WTC11 (cell line): ENCODE results near the gene FBXL16. TPM values are rescaled to one million over a fixed set of nuclear protein-coding genes. Genes with fewer than 3 reads are reported as not detected.
"Not testable (repeated sequence)": the region's sequence is repeated elsewhere in the genome, so short reads cannot be mapped to it uniquely, and the experiment has no call there.

Experiments used
- ATAC-seq: fragments of 200-7000 bp; cut with Tn5 transposase; 2 replicates; pipeline ENCODE4 v1.10.0; 2021; ENCODE audit warnings: mild to moderate bottlenecking, moderate library complexity
- CTCF ChIA-PET: fragments of 300-600 bp; sonication (Branson Sonifier 250); formaldehyde crosslinking; loops from one replicate; lab custom pipeline; 2021; ENCODE audit warnings: antibody characterized with exemption; lab: Charles Lee
- POLR2A ChIA-PET: fragments of 350-600 bp; sonication (Branson Sonifier 250); formaldehyde crosslinking; loops from one replicate; lab custom pipeline; 2021; ENCODE audit warnings: antibody characterized with exemption; lab: Charles Lee
- DNase-seq: peaks from one replicate; pipeline ENCODE4 v3.0.0; 2021; ENCODE audit warnings: low spot score
- H3K27ac Mint-ChIP-seq: 2 replicates; pipeline ENCODE4 v1.8.0; 2021; ENCODE audit warnings: mixed read lengths
- H3K27me3 Mint-ChIP-seq: 2 replicates; pipeline ENCODE4 v1.8.0; 2021; ENCODE audit warnings: low read depth, mild to moderate bottlenecking, moderate library complexity, mixed read lengths
- H3K36me3 Mint-ChIP-seq: 2 replicates; pipeline ENCODE4 v1.8.0; 2021; ENCODE audit warnings: mixed read lengths
- H3K4me1 Mint-ChIP-seq: 2 replicates; pipeline ENCODE4 v1.8.0; 2022; ENCODE audit warnings: mixed read lengths
- H3K4me3 Mint-ChIP-seq: 2 replicates; pipeline ENCODE4 v1.8.0; 2021; ENCODE audit warnings: mild to moderate bottlenecking, moderate library complexity, mixed read lengths
- H3K9me3 Mint-ChIP-seq: 2 replicates; pipeline ENCODE4 v1.8.0; 2021; ENCODE audit warnings: mixed read lengths
- CBFB ChIP-seq: sonication (generic); formaldehyde crosslinking; IDR thresholded peaks from 2 replicates; pipeline ENCODE4 v1.8.1; 2022; ENCODE audit warnings: mild to moderate bottlenecking, low read depth, missing genetic modification reagents
- ERG ChIP-seq: fragments of 250-450 bp; sonication (Bioruptor Pico); IDR thresholded peaks from 2 replicates; pipeline ENCODE4 v1.8.0; 2021; ENCODE audit warnings: mild to moderate bottlenecking
- IRF2 ChIP-seq: sonication (generic); formaldehyde crosslinking; IDR thresholded peaks from 2 replicates; pipeline ENCODE4 v1.8.0; 2022; ENCODE audit warnings: low read depth, missing genetic modification reagents, borderline replicate concordance
- JUN ChIP-seq: sonication (generic); formaldehyde crosslinking; IDR thresholded peaks from 2 replicates; pipeline ENCODE4 v1.8.0; 2023; ENCODE audit warnings: mild to moderate bottlenecking, missing genetic modification reagents
- MXD4 ChIP-seq: fragments of 250-450 bp; sonication (Bioruptor Pico); IDR thresholded peaks from 2 replicates; pipeline ENCODE4 v1.8.0; 2021; ENCODE audit warnings: mild to moderate bottlenecking, moderate library complexity, borderline replicate concordance
- NR3C1 ChIP-seq: sonication (generic); formaldehyde crosslinking; conservative IDR thresholded peaks from 2 replicates; pipeline ENCODE4 v1.8.1; 2023; ENCODE audit warnings: low read depth, mild to moderate bottlenecking, missing genetic modification reagents
- SMAD3 ChIP-seq: sonication (generic); formaldehyde crosslinking; IDR thresholded peaks from 2 replicates; pipeline ENCODE4 v1.8.0; 2022; ENCODE audit warnings: missing genetic modification reagents, mild to moderate bottlenecking, borderline replicate concordance
- SP1 ChIP-seq: sonication (generic); formaldehyde crosslinking; conservative IDR thresholded peaks from 2 replicates; pipeline ENCODE4 v1.8.1; 2022; ENCODE audit warnings: missing genetic modification reagents
- TP53 ChIP-seq: sonication (generic); formaldehyde crosslinking; IDR thresholded peaks from 2 replicates; pipeline ENCODE4 v1.8.1; 2023; ENCODE audit warnings: mild to moderate bottlenecking, missing genetic modification reagents
- total RNA-seq: library from RNA; stranded (reverse); gene quantifications from 3 replicates; pipeline ENCODE4 v1.2.3, GENCODE V29; 2021
- TF ChIP-seq, protein P1 (sequence below): fragments of 250-450 bp; sonication (Bioruptor Pico); IDR thresholded peaks from 2 replicates; pipeline ENCODE4 v1.9.0; 2021; ENCODE audit warnings: mild to moderate bottlenecking
- TF ChIP-seq, protein P2 (sequence below): sonication (generic); formaldehyde crosslinking; IDR thresholded peaks from 2 replicates; pipeline ENCODE4 v1.8.0; 2022; ENCODE audit warnings: mild to moderate bottlenecking, missing genetic modification reagents
- TF ChIP-seq, protein P3 (sequence below): sonication (generic); formaldehyde crosslinking; IDR thresholded peaks from 2 replicates; pipeline ENCODE4 v1.8.0; 2022; ENCODE audit warnings: missing genetic modification reagents
- TF ChIP-seq, protein P4 (sequence below): sonication (generic); formaldehyde crosslinking; IDR thresholded peaks from 2 replicates; pipeline ENCODE4 v1.8.1; 2023; ENCODE audit warnings: mild to moderate bottlenecking, missing genetic modification reagents
- TF ChIP-seq, protein P5 (sequence below): sonication (generic); formaldehyde crosslinking; IDR thresholded peaks from 2 replicates; pipeline ENCODE4 v1.8.1; 2022; ENCODE audit warnings: missing genetic modification reagents, borderline replicate concordance

The FBXL16 gene
- total RNA-seq, 1 experiment from 2014 or later: 22.7 TPM

DNA sequence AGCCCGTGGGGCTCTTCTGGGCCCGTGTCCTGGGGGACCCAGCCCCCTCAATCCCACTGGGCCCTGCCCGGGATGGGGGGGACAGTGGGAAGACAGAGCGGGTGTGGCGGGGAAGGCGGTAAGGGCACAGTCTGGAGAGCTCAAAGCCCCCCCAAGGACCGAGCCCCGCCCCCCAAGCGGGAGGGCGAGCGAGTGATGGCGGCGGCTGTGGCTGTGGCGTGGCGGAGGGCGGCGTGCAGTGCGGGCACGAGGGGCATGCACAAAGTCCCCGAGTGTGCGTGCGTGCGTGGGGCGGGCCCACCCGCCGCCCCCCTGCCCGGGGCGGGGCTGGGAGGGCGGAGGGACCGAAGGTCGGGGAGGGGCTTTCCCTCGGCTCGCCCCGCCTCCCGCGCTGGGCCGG, 11.8 kb downstream of the FBXL16 start:
- no peak for ATAC-seq
- Mint-ChIP-seq H3K27me3 (peaks cover 64% of the 10 kb centered on the region), H3K9me3 (no peaks in the 10 kb centered on the region), H3K36me3 (no peaks in the 10 kb centered on the region), H3K27ac (no peak overlapping the region), H3K4me1 (peaks cover 8% of the 10 kb centered on the region), H3K4me3 (peak overlapping the region; percentile 66)
- no peak for DNase-seq
- TF ChIP-seq TP53 (CRISPR knock-in tag) (no peak), SP1 (peak; percentile 78)
- TF ChIP-seq, protein P1, sequence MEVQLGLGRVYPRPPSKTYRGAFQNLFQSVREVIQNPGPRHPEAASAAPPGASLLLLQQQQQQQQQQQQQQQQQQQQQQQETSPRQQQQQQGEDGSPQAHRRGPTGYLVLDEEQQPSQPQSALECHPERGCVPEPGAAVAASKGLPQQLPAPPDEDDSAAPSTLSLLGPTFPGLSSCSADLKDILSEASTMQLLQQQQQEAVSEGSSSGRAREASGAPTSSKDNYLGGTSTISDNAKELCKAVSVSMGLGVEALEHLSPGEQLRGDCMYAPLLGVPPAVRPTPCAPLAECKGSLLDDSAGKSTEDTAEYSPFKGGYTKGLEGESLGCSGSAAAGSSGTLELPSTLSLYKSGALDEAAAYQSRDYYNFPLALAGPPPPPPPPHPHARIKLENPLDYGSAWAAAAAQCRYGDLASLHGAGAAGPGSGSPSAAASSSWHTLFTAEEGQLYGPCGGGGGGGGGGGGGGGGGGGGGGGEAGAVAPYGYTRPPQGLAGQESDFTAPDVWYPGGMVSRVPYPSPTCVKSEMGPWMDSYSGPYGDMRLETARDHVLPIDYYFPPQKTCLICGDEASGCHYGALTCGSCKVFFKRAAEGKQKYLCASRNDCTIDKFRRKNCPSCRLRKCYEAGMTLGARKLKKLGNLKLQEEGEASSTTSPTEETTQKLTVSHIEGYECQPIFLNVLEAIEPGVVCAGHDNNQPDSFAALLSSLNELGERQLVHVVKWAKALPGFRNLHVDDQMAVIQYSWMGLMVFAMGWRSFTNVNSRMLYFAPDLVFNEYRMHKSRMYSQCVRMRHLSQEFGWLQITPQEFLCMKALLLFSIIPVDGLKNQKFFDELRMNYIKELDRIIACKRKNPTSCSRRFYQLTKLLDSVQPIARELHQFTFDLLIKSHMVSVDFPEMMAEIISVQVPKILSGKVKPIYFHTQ (CRISPR knock-in tag): no peak
- TF ChIP-seq, protein P2, sequence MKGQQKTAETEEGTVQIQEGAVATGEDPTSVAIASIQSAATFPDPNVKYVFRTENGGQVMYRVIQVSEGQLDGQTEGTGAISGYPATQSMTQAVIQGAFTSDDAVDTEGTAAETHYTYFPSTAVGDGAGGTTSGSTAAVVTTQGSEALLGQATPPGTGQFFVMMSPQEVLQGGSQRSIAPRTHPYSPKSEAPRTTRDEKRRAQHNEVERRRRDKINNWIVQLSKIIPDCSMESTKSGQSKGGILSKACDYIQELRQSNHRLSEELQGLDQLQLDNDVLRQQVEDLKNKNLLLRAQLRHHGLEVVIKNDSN (CRISPR knock-in tag): no peak
- ChIA-PET CTCF (interaction anchor here (1.0 to 2.5 kb wide), 5 partner anchors 13 to 107 kb away, joined by 4 to 8 read pairs (median 6); partner anchors contain the start of genes GNG13 and RHOT2), POLR2A (interaction anchor here (1.1 to 1.5 kb wide), 2 partner anchors 11 to 26 kb away, joined by 4 read pairs; no protein-coding TSS in a partner anchor)

DNA sequence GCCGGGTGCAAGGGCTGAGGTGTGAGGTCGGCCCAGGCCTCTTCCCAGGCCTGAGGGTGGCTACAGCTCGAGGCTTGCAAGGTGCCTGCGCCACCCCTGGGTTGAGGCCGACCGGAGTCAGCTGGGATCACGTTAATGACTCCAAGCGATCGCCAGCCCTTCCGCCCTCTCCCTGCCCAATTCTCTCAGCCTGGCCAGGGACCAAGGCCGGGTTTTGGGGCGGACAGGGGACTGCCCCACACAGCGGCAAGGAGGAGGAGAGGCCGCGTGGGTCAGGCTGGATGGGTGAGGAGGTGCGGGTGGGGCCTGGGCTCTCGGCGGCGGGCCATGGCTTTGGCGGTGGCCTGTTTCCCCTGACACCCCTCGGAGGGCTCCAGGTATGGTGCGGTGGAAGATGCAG, 12.2 kb downstream of the FBXL16 start:
- Mint-ChIP-seq H3K36me3 (no peaks in the 10 kb centered on the region), H3K4me3 (peak overlapping the region; percentile 66), H3K4me1 (peaks cover 8% of the 10 kb centered on the region), H3K9me3 (no peaks in the 10 kb centered on the region), H3K27ac (no peak overlapping the region), H3K27me3 (peaks cover 60% of the 10 kb centered on the region)
- no peak for ATAC-seq
- TF ChIP-seq CBFB (CRISPR knock-in tag): no peak
- TF ChIP-seq, protein P3, sequence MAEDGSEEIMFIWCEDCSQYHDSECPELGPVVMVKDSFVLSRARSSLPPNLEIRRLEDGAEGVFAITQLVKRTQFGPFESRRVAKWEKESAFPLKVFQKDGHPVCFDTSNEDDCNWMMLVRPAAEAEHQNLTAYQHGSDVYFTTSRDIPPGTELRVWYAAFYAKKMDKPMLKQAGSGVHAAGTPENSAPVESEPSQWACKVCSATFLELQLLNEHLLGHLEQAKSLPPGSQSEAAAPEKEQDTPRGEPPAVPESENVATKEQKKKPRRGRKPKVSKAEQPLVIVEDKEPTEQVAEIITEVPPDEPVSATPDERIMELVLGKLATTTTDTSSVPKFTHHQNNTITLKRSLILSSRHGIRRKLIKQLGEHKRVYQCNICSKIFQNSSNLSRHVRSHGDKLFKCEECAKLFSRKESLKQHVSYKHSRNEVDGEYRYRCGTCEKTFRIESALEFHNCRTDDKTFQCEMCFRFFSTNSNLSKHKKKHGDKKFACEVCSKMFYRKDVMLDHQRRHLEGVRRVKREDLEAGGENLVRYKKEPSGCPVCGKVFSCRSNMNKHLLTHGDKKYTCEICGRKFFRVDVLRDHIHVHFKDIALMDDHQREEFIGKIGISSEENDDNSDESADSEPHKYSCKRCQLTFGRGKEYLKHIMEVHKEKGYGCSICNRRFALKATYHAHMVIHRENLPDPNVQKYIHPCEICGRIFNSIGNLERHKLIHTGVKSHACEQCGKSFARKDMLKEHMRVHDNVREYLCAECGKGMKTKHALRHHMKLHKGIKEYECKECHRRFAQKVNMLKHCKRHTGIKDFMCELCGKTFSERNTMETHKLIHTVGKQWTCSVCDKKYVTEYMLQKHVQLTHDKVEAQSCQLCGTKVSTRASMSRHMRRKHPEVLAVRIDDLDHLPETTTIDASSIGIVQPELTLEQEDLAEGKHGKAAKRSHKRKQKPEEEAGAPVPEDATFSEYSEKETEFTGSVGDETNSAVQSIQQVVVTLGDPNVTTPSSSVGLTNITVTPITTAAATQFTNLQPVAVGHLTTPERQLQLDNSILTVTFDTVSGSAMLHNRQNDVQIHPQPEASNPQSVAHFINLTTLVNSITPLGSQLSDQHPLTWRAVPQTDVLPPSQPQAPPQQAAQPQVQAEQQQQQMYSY (CRISPR knock-in tag): peak; percentile 67
- no peak for DNase-seq
- CTCF ChIA-PET: interaction anchor here (1.3 to 2.5 kb wide), 4 partner anchors 13 to 45 kb away, joined by 4 to 8 read pairs (median 6); partner anchors contain the start of gene RHOT2
- POLR2A ChIA-PET: interaction anchor here (1.1 to 1.5 kb wide), 2 partner anchors 10 to 26 kb away, joined by 4 read pairs; no protein-coding TSS in a partner anchor

- no peak for ATAC-seq
- Mint-ChIP-seq H3K36me3 (no peaks in the 10 kb centered on the region), H3K4me1 (peaks cover 8% of the 10 kb centered on the region), H3K4me3 (peak overlapping the region; percentile 0; the same call in 1 of the 2 replicates), H3K9me3 (no peaks in the 10 kb centered on the region), H3K27me3 (peaks cover 51% of the 10 kb centered on the region), H3K27ac (no peak overlapping the region)
- TF ChIP-seq, protein P4, sequence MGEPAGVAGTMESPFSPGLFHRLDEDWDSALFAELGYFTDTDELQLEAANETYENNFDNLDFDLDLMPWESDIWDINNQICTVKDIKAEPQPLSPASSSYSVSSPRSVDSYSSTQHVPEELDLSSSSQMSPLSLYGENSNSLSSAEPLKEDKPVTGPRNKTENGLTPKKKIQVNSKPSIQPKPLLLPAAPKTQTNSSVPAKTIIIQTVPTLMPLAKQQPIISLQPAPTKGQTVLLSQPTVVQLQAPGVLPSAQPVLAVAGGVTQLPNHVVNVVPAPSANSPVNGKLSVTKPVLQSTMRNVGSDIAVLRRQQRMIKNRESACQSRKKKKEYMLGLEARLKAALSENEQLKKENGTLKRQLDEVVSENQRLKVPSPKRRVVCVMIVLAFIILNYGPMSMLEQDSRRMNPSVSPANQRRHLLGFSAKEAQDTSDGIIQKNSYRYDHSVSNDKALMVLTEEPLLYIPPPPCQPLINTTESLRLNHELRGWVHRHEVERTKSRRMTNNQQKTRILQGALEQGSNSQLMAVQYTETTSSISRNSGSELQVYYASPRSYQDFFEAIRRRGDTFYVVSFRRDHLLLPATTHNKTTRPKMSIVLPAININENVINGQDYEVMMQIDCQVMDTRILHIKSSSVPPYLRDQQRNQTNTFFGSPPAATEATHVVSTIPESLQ (CRISPR knock-in tag): no peak
- TF ChIP-seq, protein P5, sequence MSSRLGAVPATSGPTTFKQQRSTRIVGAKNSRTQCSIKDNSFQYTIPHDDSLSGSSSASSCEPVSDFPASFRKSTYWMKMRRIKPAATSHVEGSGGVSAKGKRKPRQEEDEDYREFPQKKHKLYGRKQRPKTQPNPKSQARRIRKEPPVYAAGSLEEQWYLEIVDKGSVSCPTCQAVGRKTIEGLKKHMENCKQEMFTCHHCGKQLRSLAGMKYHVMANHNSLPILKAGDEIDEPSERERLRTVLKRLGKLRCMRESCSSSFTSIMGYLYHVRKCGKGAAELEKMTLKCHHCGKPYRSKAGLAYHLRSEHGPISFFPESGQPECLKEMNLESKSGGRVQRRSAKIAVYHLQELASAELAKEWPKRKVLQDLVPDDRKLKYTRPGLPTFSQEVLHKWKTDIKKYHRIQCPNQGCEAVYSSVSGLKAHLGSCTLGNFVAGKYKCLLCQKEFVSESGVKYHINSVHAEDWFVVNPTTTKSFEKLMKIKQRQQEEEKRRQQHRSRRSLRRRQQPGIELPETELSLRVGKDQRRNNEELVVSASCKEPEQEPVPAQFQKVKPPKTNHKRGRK (CRISPR knock-in tag): no peak
- TF ChIP-seq NR3C1 (CRISPR knock-in tag): no peak
- no peak for TF ChIP-seq JUN (CRISPR knock-in tag)
- TF ChIP-seq SMAD3 (CRISPR knock-in tag): no peak
- no peak for TF ChIP-seq ERG
- TF ChIP-seq IRF2 (CRISPR knock-in tag): no peak
- no peak for TF ChIP-seq MXD4 (CRISPR knock-in tag)
- ChIA-PET CTCF (interaction anchor here (0.5 to 2.5 kb wide), 4 partner anchors 14 to 44 kb away, joined by 3 to 8 read pairs (median 6); partner anchors contain the start of gene RHOT2), POLR2A (no interaction called here)
- DNase-seq: no peak
Measured at GRCh38 chr16:692356-693108, 13.1 kb downstream of the FBXL16 start.

DNA sequence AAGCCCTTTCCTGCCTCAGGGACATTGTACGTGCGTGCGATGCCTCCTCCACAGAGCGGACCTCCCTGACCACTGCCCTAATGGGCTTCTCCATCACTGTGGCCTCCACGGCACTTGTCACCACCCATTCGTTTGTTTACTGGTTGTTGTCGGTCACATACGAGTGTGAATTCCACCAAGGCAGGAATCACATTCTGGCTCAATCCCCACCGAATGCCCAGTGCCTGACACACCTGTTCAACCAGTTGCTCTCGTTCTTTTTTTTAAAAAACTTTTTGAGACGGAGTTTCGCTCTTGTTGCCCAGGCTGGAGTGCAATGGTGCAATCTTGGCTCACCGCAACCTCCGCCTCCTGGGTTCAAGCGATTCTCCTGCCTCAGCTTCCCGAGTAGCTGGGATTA, 14.4 kb downstream of the FBXL16 start:
- ATAC-seq, CTCF ChIA-PET: not testable (repeated sequence)

More for the DNA sequence above, 14.4 kb downstream of the FBXL16 start:
- POLR2A ChIA-PET, H3K4me1 Mint-ChIP-seq, H3K36me3 Mint-ChIP-seq, H3K9me3 Mint-ChIP-seq, DNase-seq: not testable (repeated sequence)
- Mint-ChIP-seq H3K27ac (peak overlapping the region; percentile 41; the same call in 1 of the 2 replicates), H3K4me3 (peak overlapping the region; percentile 82), H3K27me3 (peaks cover 42% of the 10 kb centered on the region)
